Measurements from ENCODE around the gene TMEM232. TPM values are rescaled to one million over a fixed set of nuclear protein-coding genes. Genes with fewer than 3 reads are reported as not detected.

TMEM232 gene
- total and polyA plus RNA-seq, 2 donors from 2014 or later = 4.8 to 11.3 TPM

GRCh38 chr5:110506378-110506777, 220.1 kb downstream of the TMEM232 start:
- H3K4me1 ChIP-seq (ENCODE audit: control insufficient read depth in 2 of 3, insufficient read depth in 2 of 3, low read depth in 1 of 3, low read length in 3 of 3) = no peaks in the 10 kb centered on the region
- H3K9ac ChIP-seq (ENCODE audit: low read length in 3 of 3) = no peak overlapping the region
- TF ChIP-seq CTCF (IDR thresholded peaks at IDR 0.05; ENCODE audit: borderline replicate concordance, extremely low read depth, insufficient read depth) = no peak
- H3K27ac ChIP-seq (ENCODE audit: low read depth in 2 of 2, low read length in 2 of 2) = no peak overlapping the region
- H3K27me3 ChIP-seq (ENCODE audit: control insufficient read depth, insufficient read depth, low read length) = no peaks in the 10 kb centered on the region
- DNase-seq (no peak), FAIRE-seq (no peak)
- H3K36me3 ChIP-seq (ENCODE audit: control insufficient read depth in 2 of 3, insufficient read depth in 3 of 3, low read length in 3 of 3) = no peaks in the 10 kb centered on the region
- no peak overlapping the region for H3K4me3 ChIP-seq (ENCODE audit: low read length in 3 of 3)
- intact Hi-C loops (cut with DNase I) = no loop called here
- H3K9me3 ChIP-seq (ENCODE audit: control insufficient read depth in 2 of 3, insufficient read depth in 1 of 3, low read length in 3 of 3) = no peaks in the 10 kb centered on the region

- TF ChIP-seq CTCF (IDR thresholded peaks at IDR 0.05; ENCODE audit: borderline replicate concordance, extremely low read depth, insufficient read depth) = no peak
- H3K9ac ChIP-seq (ENCODE audit: low read length in 3 of 3) = no peak overlapping the region
- no peak for DNase-seq
- H3K9me3 ChIP-seq (ENCODE audit: control insufficient read depth in 2 of 3, insufficient read depth in 1 of 3, low read length in 3 of 3) = no peaks in the 10 kb centered on the region
- no peak for FAIRE-seq
- H3K27ac ChIP-seq (ENCODE audit: low read depth in 2 of 2, low read length in 2 of 2) = no peak overlapping the region
- H3K36me3 ChIP-seq (ENCODE audit: control insufficient read depth in 2 of 3, insufficient read depth in 3 of 3, low read length in 3 of 3) = no peaks in the 10 kb centered on the region
- H3K4me1 ChIP-seq (ENCODE audit: control insufficient read depth in 2 of 3, insufficient read depth in 2 of 3, low read depth in 1 of 3, low read length in 3 of 3) = no peaks in the 10 kb centered on the region
- no peaks in the 10 kb centered on the region for H3K27me3 ChIP-seq (ENCODE audit: control insufficient read depth, insufficient read depth, low read length)
- H3K4me3 ChIP-seq (ENCODE audit: low read length in 3 of 3) = no peak overlapping the region
- intact Hi-C loops (cut with DNase I) = no loop called here
Observed at GRCh38 chr5:110496276-110496675, 230.2 kb downstream of the TMEM232 start.

- DNase-seq = no peak
- Histone ChIP-seq H3K9me3 (ENCODE audit: control insufficient read depth in 2 of 3, insufficient read depth in 1 of 3, low read length in 3 of 3) (no peaks in the 10 kb centered on the region), H3K36me3 (ENCODE audit: control insufficient read depth in 2 of 3, insufficient read depth in 3 of 3, low read length in 3 of 3) (no peaks in the 10 kb centered on the region), H3K27me3 (ENCODE audit: control insufficient read depth, insufficient read depth, low read length) (no peaks in the 10 kb centered on the region), H3K4me3 (ENCODE audit: low read length in 3 of 3) (no peak overlapping the region), H3K27ac (ENCODE audit: low read depth in 2 of 2, low read length in 2 of 2) (no peak overlapping the region), H3K9ac (ENCODE audit: low read length in 3 of 3) (no peak overlapping the region), H3K4me1 (ENCODE audit: control insufficient read depth in 2 of 3, insufficient read depth in 2 of 3, low read depth in 1 of 3, low read length in 3 of 3) (no peaks in the 10 kb centered on the region)
- no peak for TF ChIP-seq CTCF (IDR thresholded peaks at IDR 0.05; ENCODE audit: borderline replicate concordance, extremely low read depth, insufficient read depth)
- intact Hi-C loops (cut with DNase I) = no loop called here
- no peak for FAIRE-seq
Observed at GRCh38 chr5:110492446-110492845, 234.0 kb downstream of the TMEM232 start.

GRCh38 chr5:110478895-110479294, 247.6 kb downstream of the TMEM232 start:
- DNase-seq (no peak), FAIRE-seq (no peak)
- no peak overlapping the region for H3K27ac ChIP-seq (ENCODE audit: low read depth in 2 of 2, low read length in 2 of 2)
- intact Hi-C loops (cut with DNase I) = no loop called here
- no peak overlapping the region for H3K4me3 ChIP-seq (ENCODE audit: low read length in 3 of 3)
- H3K27me3 ChIP-seq (ENCODE audit: control insufficient read depth, insufficient read depth, low read length) = no peaks in the 10 kb centered on the region
- no peaks in the 10 kb centered on the region for H3K36me3 ChIP-seq (ENCODE audit: control insufficient read depth in 2 of 3, insufficient read depth in 3 of 3, low read length in 3 of 3)
- H3K9me3 ChIP-seq (ENCODE audit: control insufficient read depth in 2 of 3, insufficient read depth in 1 of 3, low read length in 3 of 3) = no peaks in the 10 kb centered on the region
- no peak overlapping the region for H3K9ac ChIP-seq (ENCODE audit: low read length in 3 of 3)
- no peaks in the 10 kb centered on the region for H3K4me1 ChIP-seq (ENCODE audit: control insufficient read depth in 2 of 3, insufficient read depth in 2 of 3, low read depth in 1 of 3, low read length in 3 of 3)
- no peak for TF ChIP-seq CTCF (IDR thresholded peaks at IDR 0.05; ENCODE audit: borderline replicate concordance, extremely low read depth, insufficient read depth)

All from kidney (tissue), 14 donors.